ENCODE measurements around the gene ZNF532. TPM values are rescaled to one million over a fixed set of nuclear protein-coding genes. Genes with fewer than 3 reads are reported as not detected.

Gene ZNF532
- total RNA-seq, 2 donors from 2014 or later = 5.6 to 14.8 TPM

DNA sequence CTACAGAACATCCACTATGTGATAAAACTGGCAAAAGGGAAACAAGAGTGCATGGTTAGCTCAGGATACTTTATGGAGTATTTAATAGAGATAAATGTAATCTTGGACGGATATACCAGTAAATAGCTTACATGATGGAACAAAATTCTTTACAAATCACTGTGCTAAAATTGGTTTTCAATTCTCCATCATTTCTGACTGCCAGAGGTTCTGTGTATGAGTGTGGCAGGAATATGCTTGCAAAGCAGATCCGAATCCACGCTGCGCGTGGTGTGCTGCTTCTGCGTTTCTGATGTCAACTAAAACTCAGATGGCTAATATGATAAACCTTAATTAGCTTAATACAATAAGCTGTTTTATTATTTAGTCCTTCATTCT lies 2.1 kb downstream of the ZNF532 start:
- Histone ChIP-seq H3K9me3 (no peaks in the 10 kb centered on the region), H3K4me3 (no peak overlapping the region), H3K9ac (ENCODE audit: low read depth in 2 of 2, low read length in 2 of 2) (peak overlapping the region in 1 of 2 donors; percentile 9), H3K27ac (peak overlapping the region; percentile 8), H3K4me1 (peaks cover 5% of the 10 kb centered on the region), H3K36me3 (no peaks in the 10 kb centered on the region), H3K27me3 (no peaks in the 10 kb centered on the region)
- no peak for DNase-seq
- intact Hi-C loops (cut with DNase I) = no loop called here
- no peak for TF ChIP-seq CTCF (IDR thresholded peaks at IDR 0.05)

GRCh38 chr18:58867281-58867961 lies 2.7 kb downstream of the ZNF532 start:
- no peaks in the 10 kb centered on the region for H3K36me3 ChIP-seq
- H3K9me3 ChIP-seq = no peaks in the 10 kb centered on the region
- DNase-seq = no peak
- H3K4me1 ChIP-seq = peaks cover 5% of the 10 kb centered on the region
- TF ChIP-seq CTCF (IDR thresholded peaks at IDR 0.05) = no peak
- intact Hi-C loops (cut with DNase I) = no loop called here
- no peak overlapping the region for H3K27ac ChIP-seq
- no peaks in the 10 kb centered on the region for H3K27me3 ChIP-seq
- no peak overlapping the region for H3K4me3 ChIP-seq
- peak overlapping the region in 1 of 2 donors; percentile 9 for H3K9ac ChIP-seq (ENCODE audit: low read depth in 2 of 2, low read length in 2 of 2)

- H3K36me3 ChIP-seq = no peaks in the 10 kb centered on the region
- no peak for DNase-seq
- intact Hi-C loops (cut with DNase I) = no loop called here
- H3K9me3 ChIP-seq = no peaks in the 10 kb centered on the region
- no peak overlapping the region for H3K9ac ChIP-seq (ENCODE audit: low read depth in 2 of 2, low read length in 2 of 2)
- H3K27me3 ChIP-seq = no peaks in the 10 kb centered on the region
- H3K4me3 ChIP-seq = no peak overlapping the region
- no peak for TF ChIP-seq CTCF (IDR thresholded peaks at IDR 0.05)
- peaks cover 5% of the 10 kb centered on the region for H3K4me1 ChIP-seq
- H3K27ac ChIP-seq = no peak overlapping the region
Observed at GRCh38 chr18:58868440-58868839, 3.8 kb downstream of the ZNF532 start.

- Histone ChIP-seq H3K9ac (ENCODE audit: low read depth in 2 of 2, low read length in 2 of 2) (no peak overlapping the region), H3K4me1 (peaks cover 5% of the 10 kb centered on the region), H3K36me3 (no peaks in the 10 kb centered on the region), H3K9me3 (no peaks in the 10 kb centered on the region), H3K4me3 (no peak overlapping the region), H3K27me3 (no peaks in the 10 kb centered on the region), H3K27ac (no peak overlapping the region)
- DNase-seq = no peak
- TF ChIP-seq CTCF (IDR thresholded peaks at IDR 0.05) = no peak
- intact Hi-C loops (cut with DNase I) = no loop called here
Observed at GRCh38 chr18:58870130-58870529, 5.5 kb downstream of the ZNF532 start.

- Histone ChIP-seq H3K4me3 (no peak overlapping the region), H3K4me1 (peaks cover 5% of the 10 kb centered on the region), H3K27me3 (no peaks in the 10 kb centered on the region), H3K9ac (ENCODE audit: low read depth in 2 of 2, low read length in 2 of 2) (no peak overlapping the region), H3K27ac (no peak overlapping the region), H3K36me3 (no peaks in the 10 kb centered on the region), H3K9me3 (no peaks in the 10 kb centered on the region)
- TF ChIP-seq CTCF (IDR thresholded peaks at IDR 0.05) = no peak
- no peak for DNase-seq
- intact Hi-C loops (cut with DNase I) = no loop called here
Observed at GRCh38 chr18:58870621-58871020, 5.9 kb downstream of the ZNF532 start.
